T-cell (primary cell): ENCODE data around the gene SLC22A9. TPM values are rescaled to one million over a fixed set of nuclear protein-coding genes. Genes with fewer than 3 reads are reported as not detected.
"Not testable (repeated sequence)": the region's sequence is repeated elsewhere in the genome, so short reads cannot be mapped to it uniquely, and the experiment has no call there.

Experiments used
- ATAC-seq, 4 experiments: fragments of 200-7000 bp in 3 of 4; fragments of 150-1000 bp in 1 of 4; cut with Tn5 transposase; replicated peaks in 1 of 4; 1 replicate in 3 of 4; 2 replicates in 1 of 4; pipeline ENCODE4 v1.10.0; 2021; ENCODE audit warnings: moderate library complexity in 3 of 4, mild to moderate bottlenecking in 2 of 4, moderate number of reproducible peaks in 1 of 4
- CTCF ChIA-PET, 2 donors: fragments of 300-600 bp; sonication (Branson Sonifier 250); formaldehyde crosslinking; loops; one replicate each; lab custom pipeline; 2022; ENCODE audit warnings: antibody characterized with exemption in 2 of 2; lab: Charles Lee
- POLR2A ChIA-PET, 2 donors: fragments of 300-600 bp; sonication (Branson Sonifier 250); formaldehyde crosslinking; loops; one replicate each; lab custom pipeline; 2022; ENCODE audit warnings: antibody characterized with exemption in 2 of 2; lab: Charles Lee
- DNase-seq, 35 experiments: peaks; one replicate each; pipeline versions ENCODE4 v3.0.0 to v3.0.0-alpha.2; 2013 to 2023
- H3K27ac ChIP-seq: one replicate; pipeline ENCODE4 v1.5.1; 2013; ENCODE audit warnings: low read length
- H3K27me3 ChIP-seq, 2 experiments: replicated peaks in 1 of 2; 1 replicate in 1 of 2; 2 replicates in 1 of 2; pipeline versions ENCODE4 v1.6.1 to v1.7.0; 2013; ENCODE audit warnings: low read length in 1 of 2, mixed read lengths in 1 of 2; ENCODE audit not compliant: control insufficient read depth in 2 of 2, insufficient read depth in 2 of 2; ENCODE audit errors: extremely low read depth in 1 of 2
- H3K36me3 ChIP-seq, 2 donors: 1 replicate in 1 of 2; 2 replicates in 1 of 2; pipeline versions ENCODE4 v1.6.1 to v1.7.0; 2013; ENCODE audit warnings: low read length in 1 of 2; ENCODE audit not compliant: control insufficient read depth in 2 of 2, insufficient read depth in 1 of 2; ENCODE audit errors: extremely low read depth in 1 of 2
- H3K4me1 ChIP-seq, 2 experiments: 1 replicate in 1 of 2; 2 replicates in 1 of 2; pipeline versions ENCODE4 v1.6.1 to v1.7.0; 2013; ENCODE audit warnings: low read length in 2 of 2, mixed read lengths in 1 of 2; ENCODE audit not compliant: insufficient read depth in 2 of 2, control insufficient read depth in 1 of 2; ENCODE audit errors: extremely low read depth in 1 of 2
- H3K4me3 ChIP-seq, 2 donors: 1 replicate in 1 of 2; 2 replicates in 1 of 2; pipeline versions ENCODE4 v1.5.1 to v1.7.0; 2013; ENCODE audit warnings: mild to moderate bottlenecking in 2 of 2, low read length in 1 of 2, moderate library complexity in 1 of 2; ENCODE audit not compliant: control insufficient read depth in 1 of 2; ENCODE audit errors: extremely low read depth in 1 of 2
- H3K9me3 ChIP-seq: 2 replicates; pipeline ENCODE4 v1.7.0; 2013
- H3K27ac Mint-ChIP-seq, 2 donors: one replicate each; pipeline ENCODE4 v1.8.0; 2020 to 2021; ENCODE audit warnings: mild to moderate bottlenecking in 2 of 2, mixed read lengths in 2 of 2
- H3K27me3 Mint-ChIP-seq, 2 donors: one replicate each; pipeline ENCODE4 v1.8.0; 2021 to 2022; ENCODE audit warnings: mixed read lengths in 2 of 2
- H3K36me3 Mint-ChIP-seq: one replicate; pipeline ENCODE4 v1.8.0; 2021; ENCODE audit warnings: mixed read lengths
- H3K4me1 Mint-ChIP-seq, 3 donors: one replicate each; pipeline ENCODE4 v1.8.0; 2020 to 2022; ENCODE audit warnings: mixed read lengths in 3 of 3, mild to moderate bottlenecking in 1 of 3
- H3K4me3 Mint-ChIP-seq, 3 donors: one replicate each; pipeline ENCODE4 v1.8.0; 2020 to 2022; ENCODE audit warnings: mild to moderate bottlenecking in 3 of 3, mixed read lengths in 3 of 3, moderate library complexity in 3 of 3
- H3K9me3 Mint-ChIP-seq, 3 donors: one replicate each; pipeline ENCODE4 v1.8.0; 2020 to 2022; ENCODE audit warnings: mixed read lengths in 3 of 3
- WGBS: methylation state at CpG from one replicate; pipeline ENCODE4 v1.1.5; 2013; ENCODE audit warnings: missing lambda C conversion rate; ENCODE audit not compliant: insufficient coverage; 5-methylcytosine and 5-hydroxymethylcytosine counted together
- total RNA-seq, 35 experiments: library from RNA in 6 of 35; stranded (reverse) in 6 of 35; fragments of 120-200 nt in 1 of 35; gene quantifications; one replicate each; pipeline versions ENCODE4 v1.2.1 to v1.2.4 and lab custom pipeline; 2013 to 2026

SLC22A9 gene
- total RNA-seq (under 1 TPM in 1 of 5 donors, not detected in 4; 0.12 TPM), total RNA-seq (lab: John Stamatoyannopoulos, UW) (0 reads per million in 29 experiments)
- total RNA-seq (2013), result not detected

DNA sequence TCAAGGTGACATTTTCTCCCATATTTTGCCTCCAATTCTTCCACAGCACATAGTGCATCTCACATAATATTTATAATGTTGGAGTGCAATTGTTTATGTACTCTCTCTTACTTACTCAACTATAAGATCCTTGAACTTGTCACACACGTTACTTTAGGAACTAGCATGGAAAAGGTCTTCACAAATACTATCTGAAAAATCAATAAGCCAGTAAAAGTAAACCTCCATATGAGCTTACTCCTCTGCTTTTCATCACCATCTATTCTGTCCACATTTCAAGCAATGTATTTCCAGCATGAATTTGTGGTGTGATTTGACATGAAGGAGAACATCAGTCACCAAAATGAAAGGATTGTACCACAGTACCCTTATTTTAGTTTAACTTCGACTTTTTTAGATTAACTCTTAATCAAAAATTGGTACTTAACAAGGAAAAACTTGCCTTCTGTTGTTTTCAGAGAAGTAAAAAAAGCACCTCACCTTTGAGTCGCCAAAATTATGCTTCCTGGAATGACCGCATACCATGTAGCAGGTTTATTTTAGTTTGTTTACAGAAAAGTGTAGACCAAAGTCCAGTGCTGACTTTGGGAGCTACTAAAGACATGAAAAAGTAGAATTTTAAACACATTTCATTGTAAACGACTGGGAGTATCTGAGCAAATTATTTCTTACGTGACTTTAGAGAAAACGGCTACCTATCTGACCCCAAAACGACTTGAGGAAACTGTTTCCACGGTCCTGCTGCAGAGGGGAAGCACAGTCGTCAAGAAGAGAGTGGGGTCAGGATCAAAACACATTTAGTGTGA lies at the start of gene SLC22A9:
Gene SLC22A9, plus strand, starts transcription at position 621 of the 806 bp plus-strand sequence. CDS start 272 bp downstream, outside the sequence.
- Histone ChIP-seq H3K36me3 (no peaks in the 10 kb centered on the region), H3K4me1 (no peaks in the 10 kb centered on the region), H3K4me3 (no peak within 1 kb of the TSS), H3K27me3 (peaks cover 0 to 2% of the 10 kb centered on the region in 2 experiments), H3K27ac (no peak within 1 kb of the TSS), H3K9me3 (no peaks in the 10 kb centered on the region)
- ChIA-PET POLR2A (no interaction called here), CTCF (no interaction called here)
- 93% methylated on average over 3 of the region's 10 CpGs for WGBS
- Mint-ChIP-seq H3K4me3 (no peak within 1 kb of the TSS), H3K4me1 (no peaks in the 10 kb centered on the region), H3K27me3 (peaks cover 43 to 47% of the 10 kb centered on the region in 2 donors), H3K27ac (no peak within 1 kb of the TSS), H3K9me3 (no peaks in the 10 kb centered on the region), H3K36me3 (no peaks in the 10 kb centered on the region)
- no peak for ATAC-seq
- no peak for DNase-seq

DNA sequence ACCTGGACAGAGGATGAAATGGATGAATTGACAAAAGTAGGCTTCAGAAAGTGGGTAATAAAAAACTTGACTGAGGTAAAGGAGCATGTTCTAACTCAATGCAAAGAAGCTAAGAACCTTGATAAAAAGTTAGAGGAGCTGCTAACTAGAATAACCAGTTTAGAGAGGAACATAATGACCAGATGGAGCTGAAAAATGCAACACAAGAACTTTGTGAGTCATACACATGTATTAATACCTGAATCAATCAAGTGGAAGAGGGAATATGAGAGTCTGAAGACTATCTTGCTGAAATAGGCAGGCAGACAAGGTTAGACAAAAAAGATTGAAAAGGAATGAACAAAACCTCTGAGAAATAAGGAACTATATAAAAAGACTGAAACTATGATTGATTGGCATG lies 47.9 kb upstream of the SLC22A9 start:
- Histone ChIP-seq H3K36me3 (no peaks in the 10 kb centered on the region), H3K9me3 (no peaks in the 10 kb centered on the region), H3K4me3 (no peak overlapping the region), H3K27ac (no peak overlapping the region), H3K27me3 (peaks cover 0 to 6% of the 10 kb centered on the region in 2 experiments), H3K4me1 (no peaks in the 10 kb centered on the region)
- Mint-ChIP-seq H3K36me3 (no peaks in the 10 kb centered on the region), H3K4me3 (no peak overlapping the region), H3K27ac (no peak overlapping the region), H3K9me3 (peaks cover 12 to 29% (median 16%) of the 10 kb centered on the region in 3 donors), H3K27me3 (peaks cover 3 to 4% of the 10 kb centered on the region in 2 donors), H3K4me1 (no peaks in the 10 kb centered on the region)
- ChIA-PET CTCF (no interaction called here), POLR2A (no interaction called here)
- DNase-seq, result no peak
- ATAC-seq, result no peak

DNA sequence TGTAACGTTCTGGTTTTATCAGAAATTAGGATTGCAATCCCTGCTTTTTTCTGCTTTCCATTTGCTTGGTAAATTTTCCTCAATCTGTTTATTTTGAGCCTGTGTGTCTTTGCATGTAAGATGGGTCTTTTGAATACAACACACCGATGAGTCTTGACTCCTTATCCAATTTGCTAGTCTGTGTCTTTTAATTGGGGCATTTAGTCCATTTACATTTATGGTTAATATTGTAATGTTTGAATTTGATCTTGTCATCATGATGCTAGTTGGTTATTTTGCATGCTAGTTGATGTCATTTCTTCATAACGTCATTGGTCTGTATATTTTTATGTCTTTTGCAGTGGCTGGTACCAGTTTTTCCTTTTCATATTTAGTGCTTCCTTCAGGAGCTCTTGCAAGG lies 34.5 kb upstream of the SLC22A9 start:
- H3K36me3 Mint-ChIP-seq, POLR2A ChIA-PET, H3K4me3 Mint-ChIP-seq, H3K4me1 Mint-ChIP-seq, H3K36me3 ChIP-seq, H3K27ac Mint-ChIP-seq, H3K9me3 ChIP-seq, H3K27ac ChIP-seq, H3K4me3 ChIP-seq, ATAC-seq, DNase-seq, H3K27me3 ChIP-seq, H3K4me1 ChIP-seq: not testable (repeated sequence)
- Mint-ChIP-seq H3K9me3 (peaks cover 12 to 14% (median 12%) of the 10 kb centered on the region in 3 donors), H3K27me3 (peaks cover 24 to 37% of the 10 kb centered on the region in 2 donors)
- no CpG with 5 or more reads among the region's 3 CpGs for WGBS
- CTCF ChIA-PET, result interaction anchor here in 1 of 2 donors (0.6 kb wide), 1 partner anchor 266 kb away, joined by 3 read pairs; no protein-coding TSS in a partner anchor

DNA sequence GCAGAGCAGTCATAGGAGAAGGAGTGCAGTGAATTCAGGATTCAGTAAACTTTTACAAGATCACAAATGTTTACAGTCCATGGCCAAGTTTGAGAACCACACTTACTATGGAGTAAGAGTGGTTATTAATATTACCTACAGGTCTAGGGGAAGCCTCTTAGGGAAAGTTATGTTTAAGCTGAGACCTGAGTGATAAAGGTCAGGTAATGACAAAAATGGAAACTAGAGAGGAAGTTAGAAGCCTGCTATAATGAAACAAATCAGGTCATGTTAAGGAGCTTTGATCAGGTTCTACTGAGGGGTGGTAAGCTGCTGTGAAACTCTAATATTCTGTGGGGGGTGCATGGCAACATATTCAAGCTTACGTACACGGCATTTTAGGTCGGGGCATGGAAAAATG lies 32.5 kb upstream of the SLC22A9 start:
- no peaks in the 10 kb centered on the region for H3K9me3 ChIP-seq
- CTCF ChIA-PET, result no interaction called here
- peaks cover 0 to 6% of the 10 kb centered on the region in 2 experiments for H3K27me3 ChIP-seq
- no peak overlapping the region for H3K27ac Mint-ChIP-seq
- POLR2A ChIA-PET, result no interaction called here
- H3K36me3 ChIP-seq, result no peaks in the 10 kb centered on the region
- H3K4me3 Mint-ChIP-seq, result no peak overlapping the region
- peaks cover 5% of the 10 kb centered on the region for H3K36me3 Mint-ChIP-seq
- no peak overlapping the region for H3K4me3 ChIP-seq
- no peaks in the 10 kb centered on the region for H3K4me1 Mint-ChIP-seq
- H3K9me3 Mint-ChIP-seq, result peaks cover 9 to 14% (median 12%) of the 10 kb centered on the region in 3 donors
- ATAC-seq (no peak), DNase-seq (no peak)
- H3K27ac ChIP-seq, result no peak overlapping the region
- WGBS, result 100% methylated on average over 3 of the region's 3 CpGs
- no peaks in the 10 kb centered on the region for H3K4me1 ChIP-seq
- peaks cover 26 to 37% of the 10 kb centered on the region in 2 donors for H3K27me3 Mint-ChIP-seq

DNA sequence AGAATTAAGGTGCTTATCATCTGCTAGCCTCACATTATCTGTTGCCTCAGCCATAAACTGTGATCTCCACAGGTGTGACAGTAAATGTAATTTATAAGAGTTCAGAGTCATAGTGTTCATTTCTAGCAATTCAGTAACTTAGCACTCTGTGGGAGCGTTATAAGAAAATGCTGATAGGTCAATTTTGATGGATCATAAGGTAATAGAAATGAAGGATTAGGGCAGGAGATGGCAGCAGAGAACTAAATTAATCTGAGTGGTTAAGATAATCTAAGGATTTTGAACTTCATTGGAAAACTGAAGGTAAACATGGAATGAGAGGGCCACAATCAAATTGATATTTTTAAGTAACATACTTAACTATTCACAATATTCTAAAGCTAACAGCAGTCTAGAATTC lies 26.5 kb upstream of the SLC22A9 start:
- no peaks in the 10 kb centered on the region for H3K27me3 ChIP-seq
- 100% methylated on average over 1 of the region's 1 CpG for WGBS
- H3K9me3 ChIP-seq, result no peaks in the 10 kb centered on the region
- Mint-ChIP-seq H3K4me1 (no peaks in the 10 kb centered on the region), H3K27me3 (peaks cover 9 to 10% of the 10 kb centered on the region in 2 donors), H3K4me3 (no peak overlapping the region), H3K36me3 (no peaks in the 10 kb centered on the region), H3K9me3 (no peaks in the 10 kb centered on the region), H3K27ac (no peak overlapping the region)
- POLR2A ChIA-PET, result no interaction called here
- no peaks in the 10 kb centered on the region for H3K36me3 ChIP-seq
- H3K4me1 ChIP-seq, result no peaks in the 10 kb centered on the region
- H3K4me3 ChIP-seq, result no peak overlapping the region
- H3K27ac ChIP-seq, result no peak overlapping the region
- DNase-seq (no peak), ATAC-seq (no peak)
- CTCF ChIA-PET, result no interaction called here

DNA sequence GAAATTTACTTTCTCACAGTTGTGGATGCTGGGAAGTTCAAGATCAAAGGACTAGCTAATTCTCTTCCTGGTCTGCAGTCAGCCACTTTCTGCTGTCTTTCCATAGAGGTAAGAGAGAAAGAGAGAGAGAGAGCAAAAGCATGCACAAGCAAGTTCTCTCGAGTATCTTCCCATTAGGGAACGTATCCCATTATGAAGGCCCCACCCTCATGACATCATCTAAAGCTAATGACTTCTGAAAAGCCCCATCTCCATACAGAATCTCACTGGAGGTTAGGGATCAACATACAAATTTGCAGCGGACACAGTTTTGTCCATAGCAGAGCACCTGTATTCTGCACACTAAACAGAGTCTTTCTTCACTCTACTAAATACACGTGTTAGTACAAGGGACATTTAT lies 17.4 kb upstream of the SLC22A9 start:
- WGBS, result 40% methylated on average over 1 of the region's 4 CpGs
- Histone ChIP-seq H3K27ac (no peak overlapping the region), H3K36me3 (no peaks in the 10 kb centered on the region), H3K27me3 (peaks cover 0 to 2% of the 10 kb centered on the region in 2 experiments), H3K4me1 (no peaks in the 10 kb centered on the region), H3K9me3 (peaks cover 2% of the 10 kb centered on the region), H3K4me3 (no peak overlapping the region)
- Mint-ChIP-seq H3K4me1 (peaks cover 0 to 4% (median 1%) of the 10 kb centered on the region in 3 donors), H3K9me3 (peaks cover 0 to 6% (median 2%) of the 10 kb centered on the region in 3 donors), H3K27me3 (peaks cover 4 to 15% of the 10 kb centered on the region in 2 donors), H3K4me3 (no peak overlapping the region), H3K27ac (no peak overlapping the region), H3K36me3 (no peaks in the 10 kb centered on the region)
- DNase-seq (no peak), ATAC-seq (no peak)
- CTCF ChIA-PET, result no interaction called here
- POLR2A ChIA-PET, result no interaction called here
